ENCODE measurements around the gene PACSIN2.

GRCh38 chr22:42874010-42874409 lies 140.9 kb downstream of the PACSIN2 start:
- TF ChIP-seq POLR2A (IDR thresholded peaks at IDR 0.05; ENCODE audit: low read length) (no peak), GATA1 (IDR thresholded peaks at IDR 0.05; ENCODE audit: low read depth, low read length) (no peak)
